Cardiac fibroblast (primary cell): ENCODE results near the gene ADAP1.

Experiments used
- DNase-seq, 2 donors: peaks; one replicate each; pipeline versions ENCODE4 v3.0.0 to v3.0.0-alpha.2; 2010; ENCODE audit warnings: low read depth in 2 of 2
- H3K4me3 ChIP-seq, 2 donors: replicated peaks in 1 of 2; 1 replicate in 1 of 2; 2 replicates in 1 of 2; pipeline ENCODE4 v1.5.1; 2011; ENCODE audit warnings: low read depth in 2 of 2, low read length in 2 of 2, mild to moderate bottlenecking in 2 of 2, moderate library complexity in 1 of 2
- CTCF ChIP-seq: IDR thresholded peaks from one replicate; pipeline ENCODE4 v1.5.1; 2011; ENCODE audit warnings: low read depth, mild to moderate bottlenecking, low read length, inconsistent platforms

Gene ADAP1

GRCh38 chr7:937856-938484 lies 16.5 kb downstream of the ADAP1 start:
- TF ChIP-seq CTCF: no peak

GRCh38 chr7:936386-937054 lies 18.0 kb downstream of the ADAP1 start:
- peak in 1 of 2 donors; percentile 76 for DNase-seq
- no peak overlapping the region for H3K4me3 ChIP-seq
- TF ChIP-seq CTCF: no peak

More at GRCh38 chr7:937856-938484, 16.5 kb downstream of the ADAP1 start:
- no peak overlapping the region for H3K4me3 ChIP-seq
- DNase-seq: no peak

GRCh38 chr7:935874-936385 lies 18.6 kb downstream of the ADAP1 start:
- no peak overlapping the region for H3K4me3 ChIP-seq
- no peak for DNase-seq
- no peak for TF ChIP-seq CTCF

- H3K4me3 ChIP-seq: no peak overlapping the region
- DNase-seq: no peak
These were observed 19.2 kb downstream of the ADAP1 start for GRCh38 chr7:935164-935873.

GRCh38 chr7:934469-935163 lies 19.9 kb downstream of the ADAP1 start:
- no peak for TF ChIP-seq CTCF
- no peak for DNase-seq
- no peak overlapping the region for H3K4me3 ChIP-seq

More at GRCh38 chr7:935164-935873, 19.2 kb downstream of the ADAP1 start:
- TF ChIP-seq CTCF: no peak

- no peak for TF ChIP-seq CTCF
- no peak for DNase-seq
- no peak overlapping the region for H3K4me3 ChIP-seq
These were observed 21.9 kb downstream of the ADAP1 start for GRCh38 chr7:932651-932975.
